ENCODE results near the gene VPS36.
"Not testable (repeated sequence)": the region's sequence is repeated elsewhere in the genome, so short reads cannot be mapped to it uniquely, and the experiment has no call there.

Gene VPS36

GRCh38 chr13:52374389-52374788 is 76.0 kb downstream of the VPS36 start:
- DNase-seq: no peak

DNA sequence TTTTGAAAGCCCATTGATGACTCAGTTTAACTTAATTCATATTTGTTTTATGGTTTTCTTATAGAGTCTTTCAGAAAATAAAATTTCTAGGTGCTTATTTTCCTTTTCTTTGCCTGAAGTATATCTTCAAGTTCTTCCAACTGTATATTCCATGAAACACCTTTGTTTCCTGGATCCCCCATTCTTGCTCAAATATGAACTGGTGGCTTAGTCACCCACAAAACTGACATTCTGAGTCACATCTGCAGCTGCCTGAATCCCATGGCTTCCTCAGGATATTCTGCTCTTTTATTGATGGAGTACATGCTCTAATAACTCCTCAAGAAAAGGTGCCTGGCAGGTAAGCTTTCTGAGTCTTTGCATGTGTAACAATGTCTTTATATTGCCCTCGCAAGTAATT is 77.2 kb downstream of the VPS36 start:
- DNase-seq: not testable (repeated sequence)

DNA sequence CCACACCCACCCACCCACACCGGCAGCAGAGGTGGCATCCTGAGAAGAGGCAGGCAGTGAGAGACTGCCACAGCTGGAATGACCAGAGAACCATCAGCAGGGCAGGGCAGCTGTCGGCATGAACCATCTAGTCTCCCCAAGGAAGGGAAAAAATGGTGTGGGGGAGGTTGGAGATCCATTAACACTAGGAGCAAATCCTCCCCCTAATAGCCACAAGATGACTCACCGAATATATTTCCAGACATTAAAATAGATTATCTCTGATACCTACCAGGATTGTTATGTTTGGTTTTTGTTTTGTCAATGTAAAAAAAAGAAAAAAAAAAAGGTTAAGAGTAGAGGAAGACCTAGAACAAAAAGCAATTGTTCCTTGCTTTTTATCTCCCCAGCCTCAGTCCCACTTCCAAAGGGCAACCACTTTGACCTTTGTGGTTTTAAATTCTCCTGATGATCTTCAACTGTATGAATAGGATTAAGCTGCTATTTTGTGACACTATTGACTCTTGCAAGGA is 78.6 kb downstream of the VPS36 start:
- no peak for DNase-seq

- DNase-seq: no peak
Measured at GRCh38 chr13:52366291-52366690, 84.1 kb downstream of the VPS36 start.
